Motor neuron (in vitro differentiated cells): ENCODE results near the gene CMC4. TPM values are rescaled to one million over a fixed set of nuclear protein-coding genes. Genes with fewer than 3 reads are reported as not detected.

ENCODE experiments used
- ATAC-seq, 8 experiments: fragments of 200-7000 bp; cut with Tn5 transposase; replicated peaks in 6 of 8; 2 replicates each; pipeline ENCODE4 v1.8.0; 2021; ENCODE audit warnings: mild to moderate bottlenecking in 8 of 8, moderate library complexity in 8 of 8
- H3K27ac ChIP-seq, 2 donors: fragments of 250-450 bp; sonication (Bioruptor Pico); 2 replicates each; pipeline ENCODE4 v1.9.0; 2021; ENCODE audit warnings: antibody characterized with exemption in 2 of 2, mild to moderate bottlenecking in 2 of 2, moderate library complexity in 1 of 2
- H3K4me1 ChIP-seq, 2 donors: fragments of 250-450 bp; sonication (Bioruptor Pico); replicated peaks in 1 of 2; 2 replicates each; pipeline ENCODE4 v1.6.1; 2021; ENCODE audit warnings: antibody characterized with exemption in 2 of 2, mild to moderate bottlenecking in 2 of 2, moderate library complexity in 1 of 2
- H3K4me3 ChIP-seq, 5 donors: fragments of 250-450 bp; sonication (Bioruptor Pico); 2 replicates each; pipeline ENCODE4 v1.9.0; 2021; ENCODE audit warnings: antibody characterized with exemption in 5 of 5, mild to moderate bottlenecking in 5 of 5, moderate library complexity in 4 of 5
- WGBS, 10 experiments: fragments of 450-650 bp; shearing (Covaris generic); methylation state at CpG; one replicate each; pipeline ENCODE4 v1.0.0; 2022; 5-methylcytosine and 5-hydroxymethylcytosine counted together
- in situ Hi-C, 9 experiments: fragments of 400-800 bp; cut with MboI; loops; one replicate each; pipeline ENCODE4 v1.15.0; 2021; ENCODE audit warnings: low sequenced_read_pairs in 9 of 9, low pct_unique_long_range_greater_than_20kb in 2 of 9; ENCODE audit not compliant: unreplicated experiment in 9 of 9
- total RNA-seq, 8 experiments: library from RNA; unstranded; fragments of 300-600 nt; gene quantifications; 2 replicates each; pipeline versions ENCODE4 v1.2.3 to v1.2.4, GENCODE V29; 2022

Gene CMC4
- total RNA-seq, 8 experiments from 2014 or later, result 3.4 to 21.1 (median 6.9) TPM

GRCh38 chrX:155069414-155069813, 1.5 kb downstream of the CMC4 start:
- H3K27ac ChIP-seq, result no peak overlapping the region
- 43 to 100% (median 57%) methylated on average over 1 of the region's 1 CpG; no CpG with 5 or more reads in 7 of the 10 experiments for WGBS, 10 experiments
- H3K4me1 ChIP-seq, result peaks cover 0 to 5% of the 10 kb centered on the region in 2 donors
- in situ Hi-C loops, result no loop called here
- ATAC-seq, result no peak
- H3K4me3 ChIP-seq, result no peak overlapping the region

DNA sequence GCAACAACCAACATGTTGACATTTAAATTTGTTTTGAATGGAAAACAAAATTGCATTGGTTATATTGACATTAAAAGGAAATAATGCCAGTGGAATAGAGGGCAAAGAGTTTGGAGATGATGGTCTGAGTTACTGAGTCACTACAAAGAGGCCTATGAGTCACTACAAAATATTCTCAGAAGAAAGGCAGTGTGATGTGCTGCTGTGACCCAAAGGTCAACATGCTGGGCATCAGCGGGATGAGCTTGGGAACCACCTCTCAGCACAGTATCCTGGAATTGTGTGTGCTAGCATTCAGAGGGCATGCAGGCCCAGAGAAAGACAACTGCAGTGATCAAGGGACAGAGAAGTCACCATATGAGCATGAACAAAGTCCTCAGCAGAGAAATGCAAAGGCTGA, 2.8 kb downstream of the CMC4 start:
- no peak for ATAC-seq
- no CpG with 5 or more reads among the region's 1 CpG for WGBS, 10 experiments
- H3K27ac ChIP-seq, result no peak overlapping the region
- peaks cover 0 to 5% of the 10 kb centered on the region in 2 donors for H3K4me1 ChIP-seq
- in situ Hi-C loops, result no loop called here
- H3K4me3 ChIP-seq, result no peak overlapping the region

DNA sequence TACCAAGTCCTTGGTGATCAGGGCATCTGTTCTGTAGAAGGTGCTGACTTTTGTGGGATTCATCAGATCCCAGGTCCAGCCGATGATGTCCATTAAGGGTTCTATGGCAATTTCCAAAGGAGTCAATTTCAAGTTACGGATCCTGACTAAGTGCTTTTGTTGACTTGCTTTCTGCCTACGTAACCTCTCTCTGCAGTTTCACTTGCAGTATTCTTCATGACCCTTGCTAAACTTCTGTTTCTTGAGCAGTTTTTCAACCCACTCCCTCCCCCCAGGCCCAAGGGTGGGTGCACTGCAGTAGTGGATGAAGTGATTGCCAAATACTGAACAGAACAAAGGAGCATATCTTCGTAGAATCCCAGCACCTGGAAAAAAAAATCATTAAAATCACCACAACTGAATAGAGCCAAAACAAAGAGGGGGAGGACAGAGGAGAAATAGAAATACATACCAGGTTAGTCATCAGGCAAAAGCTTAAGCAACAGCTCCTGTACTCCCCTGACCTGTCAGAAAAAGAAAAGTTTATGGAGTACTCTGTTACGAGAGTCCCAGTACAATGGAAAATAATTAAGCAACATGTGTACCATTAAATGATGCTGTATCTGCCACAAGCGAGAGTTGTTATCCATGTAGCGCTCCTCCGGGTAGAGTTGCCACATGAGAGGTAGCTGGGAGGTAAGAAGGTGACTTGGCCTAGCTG, 5.8 kb downstream of the CMC4 start:
- Histone ChIP-seq H3K4me3 (no peak overlapping the region), H3K27ac (no peak overlapping the region), H3K4me1 (peaks cover 0 to 5% of the 10 kb centered on the region in 2 donors)
- in situ Hi-C loops, result no loop called here
- no peak for ATAC-seq
- WGBS, 10 experiments, result 35 to 85% (median 60%) methylated on average over 3 to 6 of the region's 8 CpGs; no CpG with 5 or more reads in 6 of the 10 experiments

DNA sequence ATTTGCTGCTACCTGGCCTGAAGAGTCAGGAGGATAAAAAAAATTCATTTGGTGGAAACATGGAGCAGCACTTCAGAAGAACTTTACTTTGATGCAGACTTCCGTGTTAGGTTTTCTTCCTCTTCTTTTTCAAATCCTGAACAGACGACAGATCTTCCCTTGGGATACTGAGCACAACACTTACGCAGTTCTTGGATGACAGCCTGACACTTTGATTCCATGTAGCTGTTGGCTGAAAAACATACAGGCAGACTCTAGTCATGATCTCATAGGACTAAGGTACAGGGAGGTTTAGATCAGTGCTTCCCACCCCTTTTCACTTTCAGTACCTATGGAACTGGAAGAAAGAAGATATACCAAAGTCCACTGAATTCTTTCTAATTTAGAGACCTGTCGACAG, 9.2 kb downstream of the CMC4 start:
- Histone ChIP-seq H3K4me1 (no peaks in the 10 kb centered on the region), H3K27ac (no peak overlapping the region), H3K4me3 (no peak overlapping the region)
- ATAC-seq, result no peak
- 53 to 100% (median 93%) methylated on average over 1 to 4 of the region's 4 CpGs; no CpG with 5 or more reads in 3 of the 10 experiments for WGBS, 10 experiments
- in situ Hi-C loops, result no loop called here

GRCh38 chrX:155056877-155057792, 13.8 kb downstream of the CMC4 start:
- Histone ChIP-seq H3K27ac (no peak overlapping the region), H3K4me1 (no peaks in the 10 kb centered on the region), H3K4me3 (no peak overlapping the region)
- in situ Hi-C loops, result no loop called here
- peak in 7 of 8 experiments; percentile 25 to 99 (median 83) for ATAC-seq
- WGBS, 10 experiments, result 13 to 55% methylated on average over 3 to 6 of the region's 25 CpGs; no CpG with 5 or more reads in 8 of the 10 experiments

- Histone ChIP-seq H3K4me1 (no peaks in the 10 kb centered on the region), H3K27ac (no peak overlapping the region), H3K4me3 (no peak overlapping the region)
- in situ Hi-C loops, result no loop called here
- no peak for ATAC-seq
- 22 to 100% (median 79%) methylated on average over 1 of the region's 1 CpG; no CpG with 5 or more reads in 6 of the 10 experiments for WGBS, 10 experiments
Measured at GRCh38 chrX:155056471-155056870, 14.5 kb downstream of the CMC4 start.

GRCh38 chrX:155055494-155055893, 15.4 kb downstream of the CMC4 start:
- 40 to 100% (median 80%) methylated on average over 1 of the region's 3 CpGs; no CpG with 5 or more reads in 7 of the 10 experiments for WGBS, 10 experiments
- no peak for ATAC-seq
- Histone ChIP-seq H3K4me3 (no peak overlapping the region), H3K4me1 (no peaks in the 10 kb centered on the region), H3K27ac (no peak overlapping the region)
- in situ Hi-C loops, result no loop called here

GRCh38 chrX:155054255-155054654, 16.7 kb downstream of the CMC4 start:
- 43 to 100% (median 80%) methylated on average over 1 to 3 of the region's 4 CpGs; no CpG with 5 or more reads in 5 of the 10 experiments for WGBS, 10 experiments
- no peak for ATAC-seq
- in situ Hi-C loops, result no loop called here
- Histone ChIP-seq H3K27ac (no peak overlapping the region), H3K4me1 (no peaks in the 10 kb centered on the region), H3K4me3 (no peak overlapping the region)

- ATAC-seq, result no peak
- in situ Hi-C loops, result no loop called here
- Histone ChIP-seq H3K27ac (no peak overlapping the region), H3K4me3 (no peak overlapping the region), H3K4me1 (no peaks in the 10 kb centered on the region)
- 38 to 100% (median 83%) methylated on average over 1 to 3 of the region's 3 CpGs; no CpG with 5 or more reads in 6 of the 10 experiments for WGBS, 10 experiments
Measured at GRCh38 chrX:155053656-155054055, 17.3 kb downstream of the CMC4 start.

DNA sequence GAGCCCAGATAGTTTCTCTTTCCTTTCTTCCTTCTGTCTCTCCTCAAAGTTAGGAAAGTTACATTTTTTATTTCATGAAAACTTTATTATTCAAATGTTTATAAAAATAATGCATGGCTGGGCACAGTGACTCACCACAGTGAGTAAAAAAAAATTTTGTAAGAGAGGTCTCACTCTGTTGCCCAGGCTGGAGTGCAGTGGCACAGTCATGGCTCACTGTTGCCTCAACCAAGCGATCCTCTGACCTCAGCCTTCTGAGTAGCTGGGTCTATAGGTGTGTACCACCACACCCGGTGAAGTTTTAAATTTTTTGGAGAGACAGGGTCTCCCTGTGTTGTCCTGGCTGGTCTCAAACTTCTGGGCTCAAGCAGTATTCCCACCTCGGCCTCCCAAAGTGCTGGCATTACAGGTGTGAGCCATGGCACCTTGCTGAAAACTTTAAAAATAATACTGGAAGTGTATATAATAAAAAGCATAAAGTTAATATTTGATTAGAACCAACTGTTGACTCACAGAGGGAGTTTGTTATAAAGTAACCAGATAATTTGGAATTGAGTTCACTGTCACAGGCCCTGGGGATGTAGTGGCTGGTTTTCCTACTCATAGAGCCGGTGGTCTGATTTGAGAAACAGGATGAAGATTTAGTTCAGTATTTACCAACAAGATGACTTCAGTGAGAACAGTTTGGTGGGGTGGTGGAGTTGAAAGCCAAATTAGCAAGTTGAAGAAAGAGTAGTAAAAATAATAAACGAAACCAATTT, 18.0 kb downstream of the CMC4 start:
- no peak for ATAC-seq
- in situ Hi-C loops, result no loop called here
- H3K4me3 ChIP-seq, result no peak overlapping the region
- H3K4me1 ChIP-seq, result no peaks in the 10 kb centered on the region
- H3K27ac ChIP-seq, result no peak overlapping the region
- WGBS, 10 experiments, result 44 to 100% (median 92%) methylated on average over 1 to 4 of the region's 5 CpGs; no CpG with 5 or more reads in 4 of the 10 experiments

DNA sequence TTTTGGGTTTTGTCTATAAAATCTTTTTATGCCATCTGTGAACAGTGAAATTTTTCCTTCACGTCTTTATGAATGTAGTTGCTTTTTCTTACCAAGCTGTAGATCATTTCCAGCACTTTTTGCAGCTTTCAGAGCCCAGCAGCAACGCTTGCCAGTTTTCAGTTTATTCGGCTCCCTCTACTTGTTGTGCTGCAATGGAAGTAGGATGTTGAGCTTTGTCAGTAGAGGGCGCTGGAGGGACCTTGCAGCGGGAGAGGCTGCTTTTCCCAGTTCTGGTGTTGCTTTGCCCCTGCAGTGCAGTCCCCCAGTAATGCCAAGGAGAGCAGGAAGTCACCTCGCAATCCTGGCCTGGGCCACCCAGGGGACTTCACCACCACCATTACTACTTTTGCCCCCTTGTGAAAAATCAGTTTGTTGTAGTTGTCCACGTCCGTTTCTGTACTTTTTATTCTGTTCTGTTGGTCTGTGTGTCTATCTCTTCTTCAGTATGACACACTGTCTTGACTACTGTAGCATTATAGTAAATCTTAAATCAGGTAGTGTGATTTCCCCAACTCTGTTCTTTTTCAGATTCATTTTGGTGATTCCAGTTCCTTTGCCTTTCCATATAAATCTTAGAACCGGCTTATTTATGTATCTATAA, 21.8 kb downstream of the CMC4 start:
- no peak overlapping the region for H3K4me3 ChIP-seq
- WGBS, 10 experiments, result 0 to 89% (median 50%) methylated on average over 1 to 3 of the region's 9 CpGs; no CpG with 5 or more reads in 3 of the 10 experiments
- ATAC-seq, result peak in 4 of 8 experiments; percentile 35 to 71 (median 64)
- no peak overlapping the region for H3K27ac ChIP-seq
- in situ Hi-C loops, result no loop called here
- H3K4me1 ChIP-seq, result no peaks in the 10 kb centered on the region

- no peak overlapping the region for H3K27ac ChIP-seq
- H3K4me3 ChIP-seq, result no peak overlapping the region
- no peaks in the 10 kb centered on the region for H3K4me1 ChIP-seq
- in situ Hi-C loops, result no loop called here
- 18 to 100% (median 93%) methylated on average over 1 to 3 of the region's 5 CpGs; no CpG with 5 or more reads in 2 of the 10 experiments for WGBS, 10 experiments
- ATAC-seq, result no peak
Measured at GRCh38 chrX:155046811-155047528, 24.0 kb downstream of the CMC4 start.
